Activated T-cell treated with anti-CD3 and anti-CD28 coated beads for 24 hours (primary cell): Measurements from ENCODE around the gene SCT.
A peak's percentile ranks its signal among the peaks of the same experiment; 100 is the strongest.

Experiments used
- DNase-seq: peaks from one replicate; pipeline ENCODE4 v3.0.0-alpha.2; 2020; ENCODE audit warnings: low read depth

SCT gene

GRCh38 chr11:621838-622237 is 5.1 kb downstream of the SCT start:
- no peak for DNase-seq

- no peak for DNase-seq
Observed at GRCh38 chr11:620935-621814, 5.8 kb downstream of the SCT start.

- no peak for DNase-seq
Observed at GRCh38 chr11:620201-620600, 6.8 kb downstream of the SCT start.

GRCh38 chr11:619628-620050 is 7.3 kb downstream of the SCT start:
- DNase-seq: no peak

- no peak for DNase-seq
Observed at GRCh38 chr11:618856-619627, 7.9 kb downstream of the SCT start.

GRCh38 chr11:617912-618682 is 8.9 kb downstream of the SCT start:
- no peak for DNase-seq

GRCh38 chr11:617199-617911 is 9.6 kb downstream of the SCT start:
- no peak for DNase-seq

GRCh38 chr11:616320-617198 is 10.4 kb downstream of the SCT start:
- DNase-seq: no peak

- peak; percentile 73 for DNase-seq
Observed at GRCh38 chr11:615504-616319, 11.3 kb downstream of the SCT start, which contains the start of gene IRF7. Gene IRF7, minus strand, starts transcription at chr11:615950. Its CDS starts 586 bp downstream, at chr11:615364.

- DNase-seq: no peak
Observed at GRCh38 chr11:614623-615503, 12.1 kb downstream of the SCT start.

GRCh38 chr11:614021-614622 is 12.9 kb downstream of the SCT start:
- DNase-seq: no peak

GRCh38 chr11:613369-613968 is 13.5 kb downstream of the SCT start:
- peak; percentile 67 for DNase-seq

- DNase-seq: no peak
Observed at GRCh38 chr11:612961-613300, 14.1 kb downstream of the SCT start.

- DNase-seq: no peak
Observed at GRCh38 chr11:612201-612960, 14.6 kb downstream of the SCT start.

- DNase-seq: no peak
Observed at GRCh38 chr11:611001-611996, 15.7 kb downstream of the SCT start.
